Stomach (tissue), 4 donors: Measurements from ENCODE around the gene UGT1A10.

Experiments used
- CTCF ChIP-seq, 7 experiments: fragments of 450-650 bp in 4 of 7; fragments of 200-600 bp in 3 of 7; sonication (generic) in 3 of 7; IDR thresholded peaks; one replicate each; pipeline ENCODE4 v1.5.1; 2016 to 2019; ENCODE audit warnings: antibody characterized with exemption in 7 of 7, control low read depth in 2 of 7, mild to moderate bottlenecking in 1 of 7
- POLR2A ChIP-seq, 4 donors: fragments of 450-650 bp; IDR thresholded peaks; one replicate each; pipeline ENCODE4 v1.6.1; 2016; ENCODE audit warnings: antibody characterized with exemption in 4 of 4, control low read depth in 2 of 4, mild to moderate bottlenecking in 1 of 4, moderate library complexity in 1 of 4
- POLR2AphosphoS5 ChIP-seq, 3 donors: sonication (generic); formaldehyde crosslinking; IDR thresholded peaks; one replicate each; pipeline ENCODE4 v1.6.1; 2016; ENCODE audit warnings: antibody characterized with exemption in 3 of 3

DNA sequence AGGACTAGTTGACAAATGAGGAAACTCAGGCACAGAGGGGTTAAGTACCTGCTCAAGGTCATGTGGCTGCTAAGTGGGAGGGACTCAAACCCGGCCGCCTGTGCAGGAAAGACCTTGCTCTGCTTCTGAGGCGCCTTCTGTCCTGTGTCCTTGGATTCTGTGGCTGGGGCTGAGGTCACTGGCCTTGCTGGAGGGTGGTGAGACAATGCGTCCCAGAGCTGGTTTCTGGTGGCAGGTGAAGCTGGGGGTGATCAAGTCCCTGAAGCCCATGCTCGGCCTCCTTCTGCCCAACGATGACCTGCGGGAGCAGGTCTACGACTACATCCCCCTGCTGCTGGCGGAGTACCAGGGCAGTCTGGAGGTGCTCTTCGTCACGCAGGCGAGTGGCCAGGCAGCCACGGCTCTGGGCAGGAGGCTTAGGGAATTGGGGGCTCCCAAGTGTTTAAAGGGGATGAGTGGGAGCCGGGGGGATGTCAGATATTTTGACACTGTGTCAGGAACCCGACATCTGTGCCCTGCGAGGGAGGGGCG lies 157.9 kb downstream of the UGT1A10 start:
- TF ChIP-seq POLR2A (IDR thresholded peaks at IDR 0.05), result no peak
- TF ChIP-seq CTCF (IDR thresholded peaks at IDR 0.05), result no peak
- TF ChIP-seq POLR2AphosphoS5 (IDR thresholded peaks at IDR 0.05), result no peak
